Stomach smooth muscle (tissue), 2 donors: Measurements from ENCODE around the gene FBXO17.

Experiments used
- H3K27ac ChIP-seq: one replicate; pipeline ENCODE4 v1.7.0; 2013; ENCODE audit warnings: mild to moderate bottlenecking, low read length, inconsistent platforms
- H3K27me3 ChIP-seq, 2 donors: one replicate each; pipeline ENCODE4 v1.7.0; 2013; ENCODE audit warnings: low read length in 2 of 2; ENCODE audit not compliant: insufficient read depth in 2 of 2, control insufficient read depth in 1 of 2
- H3K36me3 ChIP-seq, 2 donors: one replicate each; pipeline ENCODE4 v1.7.0; 2013; ENCODE audit warnings: low read length in 2 of 2; ENCODE audit not compliant: control insufficient read depth in 2 of 2, insufficient read depth in 2 of 2
- H3K4me1 ChIP-seq: one replicate; pipeline ENCODE4 v1.7.0; 2013; ENCODE audit warnings: low read length; ENCODE audit not compliant: control insufficient read depth, insufficient read depth
- H3K4me3 ChIP-seq, 2 donors: one replicate each; pipeline ENCODE4 v1.7.0; 2013; ENCODE audit warnings: low read length in 2 of 2
- H3K9ac ChIP-seq, 2 donors: one replicate each; pipeline ENCODE4 v1.7.0; 2013; ENCODE audit warnings: low read length in 2 of 2, mild to moderate bottlenecking in 1 of 2
- H3K9me3 ChIP-seq, 2 donors: one replicate each; pipeline ENCODE4 v1.7.0; 2013; ENCODE audit warnings: low read length in 2 of 2; ENCODE audit not compliant: control insufficient read depth in 2 of 2
- donor health status: healthy.
- donor health status: Pancreatic carcinoma.

Gene FBXO17

DNA sequence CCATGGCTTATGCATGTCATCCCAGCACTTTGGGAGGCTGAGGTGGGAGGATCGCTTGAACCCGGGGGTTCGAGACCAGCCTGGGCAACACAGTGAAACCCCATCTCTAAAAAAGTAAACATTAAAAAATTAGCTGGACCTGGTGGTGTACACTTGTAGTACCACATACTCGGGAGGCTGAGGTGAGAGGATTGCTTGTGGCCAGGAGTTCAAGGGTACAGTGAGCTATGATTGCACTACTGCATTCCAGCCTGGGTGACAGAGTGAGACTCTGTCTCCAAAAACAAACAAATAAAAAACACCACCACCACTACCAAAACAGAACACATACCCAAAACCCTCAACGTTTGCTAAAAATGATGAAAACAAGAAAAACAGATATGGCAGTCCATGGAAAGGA, 15.9 kb downstream of the FBXO17 start:
- Histone ChIP-seq H3K9ac (no peak overlapping the region), H3K36me3 (peaks cover 0 to 2% of the 10 kb centered on the region in 2 donors), H3K9me3 (no peaks in the 10 kb centered on the region), H3K27me3 (no peaks in the 10 kb centered on the region), H3K27ac (no peak overlapping the region), H3K4me1 (peaks cover 3% of the 10 kb centered on the region), H3K4me3 (no peak overlapping the region)

DNA sequence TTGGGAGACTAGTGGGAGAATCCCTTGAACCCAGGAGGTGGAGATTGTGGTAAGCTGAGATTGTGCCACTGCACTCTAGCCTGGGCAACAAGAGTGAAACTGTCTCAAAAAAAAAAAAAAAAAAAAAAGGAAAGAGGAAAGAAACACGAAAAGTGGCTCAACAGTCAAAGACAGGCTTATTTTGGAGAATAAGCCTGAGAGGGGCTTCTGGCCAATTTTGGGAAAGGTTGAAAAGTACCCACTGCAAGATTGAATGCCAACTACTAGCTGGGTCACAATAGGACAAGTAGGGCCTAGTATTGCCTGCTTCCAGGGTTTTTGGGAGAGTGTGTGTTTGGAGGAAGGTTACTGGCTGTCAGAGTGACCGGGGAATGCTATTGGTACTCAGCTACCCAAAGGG, 17.2 kb downstream of the FBXO17 start:
- H3K9me3 ChIP-seq, result no peaks in the 10 kb centered on the region
- peaks cover 3% of the 10 kb centered on the region for H3K4me1 ChIP-seq
- H3K27me3 ChIP-seq, result no peaks in the 10 kb centered on the region
- no peak overlapping the region for H3K9ac ChIP-seq
- H3K4me3 ChIP-seq, result no peak overlapping the region
- H3K27ac ChIP-seq, result no peak overlapping the region
- H3K36me3 ChIP-seq, result peaks cover 0 to 2% of the 10 kb centered on the region in 2 donors

DNA sequence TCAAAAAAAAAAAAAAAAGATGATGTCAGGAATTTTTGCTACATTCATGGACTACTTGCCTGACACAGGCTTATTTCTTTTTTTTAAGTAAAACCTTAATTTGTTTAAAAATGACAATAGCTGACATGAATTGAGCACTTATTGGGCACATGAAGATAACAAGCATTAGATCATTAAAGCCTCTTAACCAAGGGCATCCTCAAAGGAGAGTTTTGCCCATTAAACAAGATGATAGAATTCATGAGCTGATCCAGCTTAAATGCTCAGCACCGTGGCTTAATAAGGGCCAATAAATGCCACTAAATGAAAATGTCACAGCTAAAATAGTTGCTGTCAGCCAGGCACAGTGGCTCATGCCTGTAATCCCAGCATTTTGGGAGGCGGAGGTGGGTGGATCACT, 19.3 kb downstream of the FBXO17 start:
- no peaks in the 10 kb centered on the region for H3K9me3 ChIP-seq
- peaks cover 0 to 4% of the 10 kb centered on the region in 2 donors for H3K36me3 ChIP-seq
- H3K4me3 ChIP-seq, result no peak overlapping the region
- H3K4me1 ChIP-seq, result no peaks in the 10 kb centered on the region
- no peak overlapping the region for H3K27ac ChIP-seq
- no peak overlapping the region for H3K9ac ChIP-seq
- H3K27me3 ChIP-seq, result no peaks in the 10 kb centered on the region

DNA sequence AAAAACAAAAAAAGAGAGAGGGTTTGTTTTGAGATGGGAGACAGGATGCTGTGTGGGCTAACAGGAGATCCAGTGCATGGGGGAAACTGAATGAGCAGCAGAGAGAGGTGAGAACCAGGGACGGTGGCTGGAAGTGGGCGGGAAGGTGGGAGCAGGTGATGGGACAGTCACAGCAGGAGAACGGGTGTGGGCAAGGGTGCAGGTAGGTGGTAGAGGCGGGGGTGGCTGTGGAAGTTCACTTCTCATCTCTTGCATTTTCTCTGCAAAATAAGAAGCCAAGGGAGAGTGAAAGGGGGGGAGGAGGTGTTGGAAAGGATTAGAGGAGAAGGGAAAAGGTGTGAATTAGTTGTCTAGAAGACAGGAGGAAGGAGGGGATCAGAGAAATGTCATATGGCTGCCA, 21.9 kb downstream of the FBXO17 start:
- H3K4me3 ChIP-seq, result no peak overlapping the region
- peaks cover 0 to 4% of the 10 kb centered on the region in 2 donors for H3K36me3 ChIP-seq
- H3K9ac ChIP-seq, result no peak overlapping the region
- no peaks in the 10 kb centered on the region for H3K9me3 ChIP-seq
- peaks cover 9% of the 10 kb centered on the region for H3K4me1 ChIP-seq
- H3K27ac ChIP-seq, result no peak overlapping the region
- H3K27me3 ChIP-seq, result no peaks in the 10 kb centered on the region

DNA sequence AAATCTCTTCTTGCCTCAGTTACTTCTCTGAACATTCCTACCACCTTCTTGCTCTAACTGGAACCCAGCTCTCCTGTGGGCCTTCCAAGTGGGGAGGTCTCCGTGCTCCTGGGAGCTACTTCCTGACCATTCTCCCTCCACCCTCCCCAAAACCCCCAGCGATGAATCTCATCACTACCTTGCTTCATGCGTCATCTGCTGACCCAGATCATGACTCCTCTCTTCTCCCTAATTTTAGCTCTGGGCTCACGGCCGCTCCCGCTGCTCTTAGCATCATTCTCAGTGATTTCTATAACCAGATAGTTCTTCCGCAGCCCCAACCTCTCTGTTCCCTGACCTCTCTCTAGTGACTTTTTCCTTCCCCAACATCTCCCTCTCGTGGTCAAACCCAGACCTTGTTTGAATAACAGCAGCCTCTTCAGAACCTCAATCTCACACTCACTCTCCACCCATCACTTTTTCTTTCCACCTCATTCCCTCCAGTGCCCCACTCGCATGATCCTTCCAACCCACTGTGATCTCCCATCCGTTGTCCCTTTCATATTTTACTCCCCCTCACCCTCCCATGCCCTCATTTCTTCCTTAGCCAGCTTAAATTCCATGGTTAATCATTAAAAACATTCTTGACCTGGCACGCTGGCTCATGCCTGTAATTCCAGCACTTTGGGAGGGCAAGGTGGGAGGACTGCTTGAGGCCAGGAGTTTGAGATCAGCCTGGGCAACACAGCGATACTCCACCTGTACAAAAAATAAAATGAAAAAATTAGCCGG, 23.0 kb downstream of the FBXO17 start:
- H3K27ac ChIP-seq, result no peak overlapping the region
- H3K36me3 ChIP-seq, result peaks cover 0 to 2% of the 10 kb centered on the region in 2 donors
- no peak overlapping the region for H3K9ac ChIP-seq
- H3K9me3 ChIP-seq, result no peaks in the 10 kb centered on the region
- H3K4me3 ChIP-seq, result no peak overlapping the region
- no peaks in the 10 kb centered on the region for H3K27me3 ChIP-seq
- peaks cover 9% of the 10 kb centered on the region for H3K4me1 ChIP-seq

DNA sequence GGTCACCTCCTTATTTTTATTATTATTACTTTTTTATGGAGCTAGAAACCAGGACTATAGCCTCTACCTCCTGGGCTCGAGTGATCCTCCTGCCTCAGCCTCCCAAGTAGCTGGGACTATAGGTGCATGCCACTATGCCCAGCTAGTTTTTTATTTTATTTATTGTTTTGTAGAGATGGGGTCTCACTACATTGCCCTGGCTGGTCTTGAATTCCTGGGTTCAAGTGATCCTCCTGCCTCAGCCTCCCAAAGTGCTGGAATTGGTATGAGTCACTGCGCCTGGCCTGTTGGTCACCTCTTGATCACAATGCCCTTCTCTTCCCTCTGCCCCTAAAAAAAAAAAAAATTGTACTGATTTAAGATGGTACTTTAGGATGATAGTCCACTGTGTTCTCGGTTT, 24.4 kb downstream of the FBXO17 start:
- H3K27ac ChIP-seq, result no peak overlapping the region
- H3K4me3 ChIP-seq, result no peak overlapping the region
- peaks cover 4 to 9% of the 10 kb centered on the region in 2 donors for H3K36me3 ChIP-seq
- no peak overlapping the region for H3K9ac ChIP-seq
- H3K4me1 ChIP-seq, result peaks cover 9% of the 10 kb centered on the region
- no peaks in the 10 kb centered on the region for H3K27me3 ChIP-seq
- H3K9me3 ChIP-seq, result no peaks in the 10 kb centered on the region

DNA sequence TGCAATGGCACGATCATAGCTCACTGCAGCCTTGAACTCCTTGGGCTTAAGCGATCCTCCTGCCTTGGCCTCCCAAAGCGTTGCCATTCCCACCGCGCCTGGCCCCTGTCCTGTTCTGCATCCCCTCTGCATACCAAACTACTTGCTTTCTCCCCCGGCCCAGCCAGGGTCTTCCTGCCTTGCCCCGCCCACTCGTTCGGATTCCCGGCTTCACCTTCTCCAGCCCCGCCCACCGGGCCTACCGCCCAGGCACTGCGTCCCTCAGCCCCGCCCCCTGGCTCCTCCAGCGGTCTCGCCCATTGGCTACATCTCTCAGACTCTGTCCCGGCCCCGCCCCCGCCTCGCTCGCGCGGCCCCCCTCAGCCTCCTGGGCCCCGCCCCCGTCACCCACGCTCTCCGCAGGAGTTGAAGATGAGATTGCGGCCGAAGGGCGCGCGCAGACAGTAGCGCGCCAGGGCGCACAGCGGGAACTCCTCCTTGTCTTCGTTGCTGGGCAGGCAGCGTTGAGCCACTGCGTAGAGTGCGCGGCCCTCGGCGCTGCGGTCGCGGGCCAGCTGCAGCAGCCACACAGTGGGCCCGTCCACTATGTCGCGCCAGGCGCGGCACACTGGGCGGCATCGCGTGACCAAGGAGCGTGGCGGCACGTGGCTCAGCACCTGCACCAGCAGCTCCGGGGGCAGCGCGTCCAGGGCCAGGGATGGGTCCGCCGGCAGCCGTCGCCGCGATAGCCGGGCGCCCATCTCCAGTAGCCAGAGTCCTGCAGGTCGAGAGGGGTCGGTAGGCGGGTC, 25.8 kb downstream of the FBXO17 start:
- Histone ChIP-seq H3K36me3 (peaks cover 4 to 13% of the 10 kb centered on the region in 2 donors), H3K4me1 (peaks cover 9% of the 10 kb centered on the region), H3K27me3 (no peaks in the 10 kb centered on the region), H3K9me3 (no peaks in the 10 kb centered on the region), H3K27ac (no peak overlapping the region), H3K9ac (no peak overlapping the region), H3K4me3 (peak overlapping the region; percentile 51 to 69)

DNA sequence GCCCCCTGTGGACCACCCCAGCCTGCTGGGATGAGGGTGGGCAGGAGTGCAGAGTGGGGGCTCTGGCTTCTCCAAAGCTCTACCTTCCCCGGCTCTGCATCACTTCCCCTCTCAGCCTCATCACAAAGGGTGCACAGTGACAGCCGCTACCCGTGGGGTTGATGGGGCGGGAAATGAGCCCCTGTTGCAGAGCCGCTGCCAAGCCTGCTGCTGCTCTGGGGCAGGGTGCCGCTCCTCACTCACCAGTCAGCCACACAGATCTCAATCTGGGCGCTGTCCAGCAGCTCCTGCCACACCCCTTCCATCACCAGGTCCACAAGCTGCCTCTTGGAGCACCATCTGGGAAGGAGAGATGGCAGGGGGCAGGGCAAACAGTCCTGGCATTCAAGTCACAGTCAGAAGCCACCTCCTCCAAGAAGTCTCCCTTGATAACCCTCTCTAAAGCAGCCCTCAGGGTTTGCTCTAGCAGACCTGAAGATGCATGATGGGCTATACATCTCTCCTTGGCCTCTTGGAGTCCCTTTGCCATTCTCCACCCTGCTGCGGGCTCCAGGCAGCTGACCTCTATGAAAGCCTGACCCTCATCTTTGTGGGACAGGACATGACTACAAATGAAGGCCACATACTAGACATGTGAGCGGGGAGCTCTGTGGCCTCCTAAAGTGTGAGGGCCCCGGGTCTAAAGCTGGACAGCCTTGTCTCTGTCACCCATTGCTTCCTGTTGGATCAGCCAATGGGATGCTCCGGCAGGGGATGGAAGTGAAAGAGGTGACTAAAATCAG, 29.1 kb downstream of the FBXO17 start:
- peaks cover 9% of the 10 kb centered on the region for H3K4me1 ChIP-seq
- no peaks in the 10 kb centered on the region for H3K9me3 ChIP-seq
- peaks cover 4 to 17% of the 10 kb centered on the region in 2 donors for H3K36me3 ChIP-seq
- H3K4me3 ChIP-seq, result no peak overlapping the region
- H3K27ac ChIP-seq, result no peak overlapping the region
- H3K27me3 ChIP-seq, result no peaks in the 10 kb centered on the region
- H3K9ac ChIP-seq, result no peak overlapping the region

DNA sequence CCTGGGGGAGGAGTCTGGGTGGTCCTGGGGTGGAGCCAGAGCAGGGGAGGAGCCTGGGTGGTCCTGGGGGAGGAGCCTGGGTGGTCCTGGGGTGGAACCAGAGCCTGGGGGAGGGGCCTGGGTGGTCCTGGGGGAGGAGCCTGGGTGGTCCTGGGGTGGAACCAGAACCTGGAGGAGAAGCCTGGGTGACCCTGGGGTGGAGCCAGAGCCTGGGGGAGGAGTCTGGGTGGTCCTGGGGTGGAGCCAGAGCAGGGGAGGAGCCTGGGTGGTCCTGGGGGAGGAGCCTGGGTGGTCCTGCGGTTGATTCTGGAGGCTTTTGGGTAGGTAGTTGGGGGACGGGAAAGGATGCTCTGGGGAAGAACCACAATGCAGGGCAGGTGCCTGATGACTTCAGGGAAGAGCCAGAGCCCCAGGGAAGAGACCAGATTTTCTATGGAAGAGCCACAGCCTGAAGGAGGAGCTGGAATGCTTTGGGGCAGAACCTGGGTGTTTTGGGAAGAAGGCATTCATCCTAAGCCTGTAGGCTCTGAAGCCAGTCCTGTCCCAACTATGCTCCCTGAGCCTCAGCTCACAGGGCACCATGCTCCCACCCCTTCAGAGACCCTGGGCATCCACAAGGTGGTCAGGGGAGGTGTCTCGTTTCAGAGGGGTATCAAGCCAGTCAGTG, 29.8 kb downstream of the FBXO17 start:
- H3K27me3 ChIP-seq, result no peaks in the 10 kb centered on the region
- H3K4me3 ChIP-seq, result no peak overlapping the region
- H3K9me3 ChIP-seq, result no peaks in the 10 kb centered on the region
- H3K4me1 ChIP-seq, result peaks cover 9% of the 10 kb centered on the region
- no peak overlapping the region for H3K9ac ChIP-seq
- H3K36me3 ChIP-seq, result peaks cover 4 to 17% of the 10 kb centered on the region in 2 donors
- no peak overlapping the region for H3K27ac ChIP-seq

DNA sequence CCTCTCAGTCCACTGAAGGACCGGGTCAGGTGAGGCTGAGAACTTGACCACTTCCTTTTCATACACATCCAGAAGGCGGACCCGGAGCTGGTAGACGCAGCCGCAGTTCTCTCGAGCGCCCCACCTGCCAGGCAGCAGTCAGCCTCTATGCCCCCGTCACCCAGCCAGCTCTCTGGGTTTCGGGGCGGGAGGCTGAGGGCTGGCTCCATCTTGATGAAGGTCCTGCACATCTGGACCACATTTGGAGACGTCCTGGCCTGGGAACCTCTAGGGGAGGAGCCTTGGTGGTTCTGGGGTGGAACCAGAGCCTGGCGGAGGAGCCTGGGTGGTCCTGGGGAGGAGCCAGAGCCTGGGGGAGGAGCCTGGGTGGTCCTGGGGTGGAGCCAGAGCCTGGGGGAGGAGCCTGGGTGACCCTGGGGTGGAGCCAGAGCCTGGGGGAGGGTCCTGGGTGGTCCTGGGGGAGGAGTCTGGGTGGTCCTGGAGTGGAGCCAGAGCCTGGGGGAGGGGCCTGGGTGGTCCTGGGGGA, 30.5 kb downstream of the FBXO17 start:
- Histone ChIP-seq H3K36me3 (peaks cover 4 to 17% of the 10 kb centered on the region in 2 donors), H3K9me3 (no peaks in the 10 kb centered on the region), H3K27ac (no peak overlapping the region), H3K4me3 (no peak overlapping the region), H3K27me3 (no peaks in the 10 kb centered on the region), H3K9ac (no peak overlapping the region), H3K4me1 (peaks cover 5% of the 10 kb centered on the region)
